Nephron progenitor cell (in vitro differentiated cells): Measurements from ENCODE around the gene ABHD16B.
A peak's percentile ranks its signal among the peaks of the same experiment; 100 is the strongest.

Source experiments
- DNase-seq: peaks from one replicate; pipeline ENCODE4 v3.0.0; 2021
- H3K27ac Mint-ChIP-seq: 2 replicates; pipeline ENCODE4 v1.8.0; 2021; ENCODE audit warnings: mild to moderate bottlenecking, moderate library complexity, mixed read lengths
- H3K27me3 Mint-ChIP-seq: 2 replicates; pipeline ENCODE4 v1.8.0; 2021; ENCODE audit warnings: mild to moderate bottlenecking, low read depth, mixed read lengths; ENCODE audit not compliant: poor library complexity
- H3K36me3 Mint-ChIP-seq: 2 replicates; pipeline ENCODE4 v1.8.0; 2021; ENCODE audit warnings: low read depth, mixed read lengths
- H3K4me1 Mint-ChIP-seq: 2 replicates; pipeline ENCODE4 v1.8.0; 2021; ENCODE audit warnings: mixed read lengths
- H3K4me3 Mint-ChIP-seq: 2 replicates; pipeline ENCODE4 v1.8.0; 2021; ENCODE audit warnings: mild to moderate bottlenecking, moderate library complexity, mixed read lengths
- H3K9me3 Mint-ChIP-seq: 2 replicates; pipeline ENCODE4 v1.8.0; 2021; ENCODE audit warnings: mild to moderate bottlenecking, moderate library complexity, mixed read lengths
- TF ChIP-seq, protein P1 (sequence below): fragments of 200-600 bp; sonication (generic); IDR thresholded peaks from 2 replicates; pipeline ENCODE4 v1.5.0; 2021; ENCODE audit warnings: antibody characterized with exemption

The ABHD16B gene

DNA sequence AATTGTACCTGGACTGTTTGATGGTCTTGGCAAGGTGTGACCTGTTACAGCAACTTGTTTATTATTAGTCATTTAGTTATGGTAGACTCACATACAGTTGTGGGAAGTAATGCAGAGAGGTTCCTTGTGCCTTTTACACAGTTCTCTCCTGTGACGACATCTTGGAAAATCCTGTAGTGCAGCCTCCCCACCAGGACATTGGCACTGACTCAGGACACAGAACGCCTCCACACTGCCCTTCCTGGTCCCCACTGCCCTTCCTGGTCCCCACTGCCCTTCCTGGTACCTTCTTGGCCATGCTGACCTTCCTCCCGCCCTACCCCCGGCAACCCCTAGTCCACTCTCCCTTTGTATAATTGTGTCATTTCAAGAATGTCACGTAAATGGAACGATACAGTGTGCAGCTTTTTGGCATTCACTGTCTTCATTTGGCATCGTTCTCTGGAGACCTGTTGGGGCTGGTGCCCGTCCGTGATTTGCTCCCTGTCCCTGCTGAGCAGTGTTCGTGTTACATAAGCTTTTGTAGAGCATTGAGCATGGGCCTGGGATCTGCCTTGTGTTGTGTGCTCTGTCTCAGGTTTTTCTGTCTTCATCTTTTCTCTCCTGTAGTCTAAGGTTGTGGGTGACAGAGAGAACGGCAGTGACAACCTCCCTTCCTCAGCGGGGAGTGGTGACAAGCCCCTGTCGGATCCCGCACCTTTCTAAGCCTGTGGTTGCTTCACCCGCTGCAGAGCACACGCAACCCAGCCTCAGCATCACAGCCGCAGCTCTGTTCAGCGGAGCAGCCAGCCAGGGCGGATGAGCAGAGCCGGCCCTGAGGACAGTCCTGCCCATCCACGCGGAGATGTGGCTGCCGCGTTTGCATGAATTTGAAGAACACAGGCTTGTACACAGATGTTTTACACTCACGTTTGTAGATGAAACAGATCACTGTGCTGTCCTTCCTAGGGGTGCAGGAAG lies 28.2 kb downstream of the ABHD16B start:
- no peaks in the 10 kb centered on the region for H3K9me3 Mint-ChIP-seq
- peaks cover 3% of the 10 kb centered on the region for H3K27me3 Mint-ChIP-seq
- no peak for DNase-seq
- TF ChIP-seq, protein P1, sequence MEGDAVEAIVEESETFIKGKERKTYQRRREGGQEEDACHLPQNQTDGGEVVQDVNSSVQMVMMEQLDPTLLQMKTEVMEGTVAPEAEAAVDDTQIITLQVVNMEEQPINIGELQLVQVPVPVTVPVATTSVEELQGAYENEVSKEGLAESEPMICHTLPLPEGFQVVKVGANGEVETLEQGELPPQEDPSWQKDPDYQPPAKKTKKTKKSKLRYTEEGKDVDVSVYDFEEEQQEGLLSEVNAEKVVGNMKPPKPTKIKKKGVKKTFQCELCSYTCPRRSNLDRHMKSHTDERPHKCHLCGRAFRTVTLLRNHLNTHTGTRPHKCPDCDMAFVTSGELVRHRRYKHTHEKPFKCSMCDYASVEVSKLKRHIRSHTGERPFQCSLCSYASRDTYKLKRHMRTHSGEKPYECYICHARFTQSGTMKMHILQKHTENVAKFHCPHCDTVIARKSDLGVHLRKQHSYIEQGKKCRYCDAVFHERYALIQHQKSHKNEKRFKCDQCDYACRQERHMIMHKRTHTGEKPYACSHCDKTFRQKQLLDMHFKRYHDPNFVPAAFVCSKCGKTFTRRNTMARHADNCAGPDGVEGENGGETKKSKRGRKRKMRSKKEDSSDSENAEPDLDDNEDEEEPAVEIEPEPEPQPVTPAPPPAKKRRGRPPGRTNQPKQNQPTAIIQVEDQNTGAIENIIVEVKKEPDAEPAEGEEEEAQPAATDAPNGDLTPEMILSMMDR = no peak
- peaks cover 7% of the 10 kb centered on the region for H3K4me1 Mint-ChIP-seq
- no peak overlapping the region for H3K4me3 Mint-ChIP-seq
- H3K36me3 Mint-ChIP-seq = peaks cover 35% of the 10 kb centered on the region
- peak overlapping the region; percentile 71 for H3K27ac Mint-ChIP-seq

DNA sequence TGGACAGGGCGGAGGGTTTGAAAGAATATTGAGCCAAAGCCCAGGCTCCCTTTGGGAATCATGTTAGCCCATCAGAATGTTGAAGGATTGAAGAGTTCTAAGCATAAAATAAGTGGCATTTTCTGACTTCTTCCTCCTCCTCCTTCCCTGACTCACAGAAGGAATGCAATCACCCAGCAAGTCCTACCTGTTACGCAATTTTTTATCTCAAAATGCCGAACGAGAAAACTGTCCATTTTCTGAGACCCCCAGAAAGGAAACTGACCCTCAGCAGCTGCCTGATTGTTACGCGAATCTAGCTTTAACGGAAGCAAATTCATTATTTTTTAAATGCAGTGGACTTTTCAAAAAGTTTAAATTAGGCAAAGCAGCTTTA lies 28.9 kb downstream of the ABHD16B start:
- peaks cover 7% of the 10 kb centered on the region for H3K4me1 Mint-ChIP-seq
- H3K4me3 Mint-ChIP-seq = no peak overlapping the region
- DNase-seq = no peak
- peaks cover 35% of the 10 kb centered on the region for H3K36me3 Mint-ChIP-seq
- H3K27ac Mint-ChIP-seq = peak overlapping the region; percentile 71
- peaks cover 3% of the 10 kb centered on the region for H3K27me3 Mint-ChIP-seq
- H3K9me3 Mint-ChIP-seq = no peaks in the 10 kb centered on the region
- TF ChIP-seq, protein P1 = no peak

DNA sequence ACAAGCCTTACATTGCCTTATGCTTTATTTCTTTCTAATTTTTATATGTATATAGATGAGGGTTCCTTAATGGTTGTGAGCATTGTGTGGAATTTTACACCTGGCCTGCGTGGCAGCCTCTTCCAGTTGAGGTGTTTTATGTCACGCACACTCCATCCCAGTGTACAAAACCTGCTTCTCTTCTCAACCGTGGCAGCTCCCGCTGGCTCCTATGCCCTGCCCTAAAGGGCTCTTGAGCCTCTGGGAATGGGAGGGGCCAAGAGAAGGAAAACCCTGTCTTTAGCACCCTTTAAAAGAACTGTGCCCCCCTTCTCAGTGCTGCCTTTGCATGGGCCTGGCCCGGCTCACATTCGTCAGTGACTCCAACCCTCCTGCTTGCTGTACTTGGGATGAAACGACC lies 29.3 kb downstream of the ABHD16B start:
- Mint-ChIP-seq H3K4me1 (peaks cover 7% of the 10 kb centered on the region), H3K9me3 (no peaks in the 10 kb centered on the region), H3K27ac (no peak overlapping the region), H3K36me3 (peaks cover 35% of the 10 kb centered on the region), H3K4me3 (no peak overlapping the region), H3K27me3 (peaks cover 3% of the 10 kb centered on the region)
- DNase-seq = no peak
- TF ChIP-seq, protein P1 = no peak

DNA sequence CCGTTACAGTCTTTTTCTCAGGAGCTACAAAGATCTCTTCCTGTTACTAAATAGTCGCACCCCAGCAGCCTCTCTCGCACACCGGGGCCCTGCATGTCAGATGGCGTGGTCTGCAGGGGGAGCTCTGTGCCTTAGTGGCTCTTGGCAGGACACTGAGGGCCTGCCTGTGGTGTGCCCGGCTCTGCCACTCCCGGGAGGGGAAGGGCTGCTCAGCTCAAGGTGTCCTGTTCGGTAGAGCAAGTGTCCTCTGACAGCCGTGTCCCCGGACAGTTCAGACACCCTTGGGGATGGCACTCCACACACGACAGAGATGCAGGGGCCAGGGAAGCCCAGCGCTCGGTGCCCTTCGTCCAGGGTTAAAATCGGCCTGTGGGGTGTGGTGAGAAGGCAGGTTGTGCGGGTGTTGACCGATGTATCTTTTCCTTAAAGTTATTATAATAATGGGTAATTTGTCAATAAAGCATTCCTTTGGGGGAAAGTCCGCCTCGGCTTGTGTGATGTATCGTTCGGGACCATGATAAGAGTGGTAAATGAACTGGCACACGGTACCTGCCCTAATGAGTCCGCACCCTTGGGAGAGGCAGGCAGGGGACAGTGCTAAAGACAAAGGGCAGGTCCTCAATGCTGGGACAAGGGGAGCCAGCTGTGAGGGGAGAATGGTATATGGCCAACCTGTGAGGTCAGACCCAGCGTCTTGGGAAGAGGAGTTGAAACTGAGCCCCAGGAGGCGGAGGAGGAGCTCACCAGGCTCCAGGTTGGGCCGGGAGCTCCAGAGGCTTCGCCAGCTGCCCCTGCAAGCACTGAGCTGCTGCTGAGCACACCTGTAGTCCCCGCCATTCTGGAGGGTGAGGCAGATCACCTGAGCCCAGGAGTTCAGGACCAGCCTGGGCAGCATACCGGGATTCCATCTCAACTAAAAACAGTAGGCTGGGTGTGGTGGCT lies 30.0 kb downstream of the ABHD16B start:
- no peaks in the 10 kb centered on the region for H3K9me3 Mint-ChIP-seq
- TF ChIP-seq, protein P1 = no peak
- H3K36me3 Mint-ChIP-seq = peaks cover 35% of the 10 kb centered on the region
- H3K4me1 Mint-ChIP-seq = peaks cover 14% of the 10 kb centered on the region
- peaks cover 3% of the 10 kb centered on the region for H3K27me3 Mint-ChIP-seq
- no peak overlapping the region for H3K4me3 Mint-ChIP-seq
- H3K27ac Mint-ChIP-seq = peak overlapping the region; percentile 81
- DNase-seq = no peak

DNA sequence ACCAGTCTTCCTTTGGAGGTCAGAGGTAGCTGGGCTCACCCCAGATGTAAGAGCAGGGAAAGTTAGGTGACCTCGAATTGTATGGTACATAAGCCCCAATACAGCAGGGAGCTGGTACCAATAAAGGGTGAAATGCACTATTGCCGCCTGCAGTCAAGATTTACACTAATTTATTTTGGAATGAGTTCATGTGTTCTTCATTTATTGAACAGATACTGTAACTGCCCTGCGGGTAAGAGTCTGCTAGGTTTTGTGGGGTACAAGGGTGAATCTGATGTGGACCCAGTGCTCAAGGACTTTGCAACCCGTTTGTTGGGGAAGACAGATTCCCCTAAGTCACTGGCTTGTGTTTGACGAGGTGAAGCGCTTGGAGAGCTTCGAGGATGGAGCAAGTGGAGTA lies 31.1 kb downstream of the ABHD16B start:
- Mint-ChIP-seq H3K4me3 (no peak overlapping the region), H3K4me1 (peaks cover 24% of the 10 kb centered on the region), H3K27ac (peak overlapping the region; percentile 25), H3K27me3 (peaks cover 3% of the 10 kb centered on the region), H3K9me3 (no peaks in the 10 kb centered on the region), H3K36me3 (peaks cover 29% of the 10 kb centered on the region)
- TF ChIP-seq, protein P1 = no peak
- no peak for DNase-seq
